ENCODE data around the gene KIF1A. TPM values are rescaled to one million over a fixed set of nuclear protein-coding genes. Genes with fewer than 3 reads are reported as not detected.

The KIF1A gene
- total and polyA plus RNA-seq, 2 of the 13 experiments (the other 11 are each of a cell fraction or from before 2014, with no cell fraction given), result 0.01 TPM; not detected in 1

GRCh38 chr2:240745456-240745855 is 74.6 kb downstream of the KIF1A start (continued):
- no peak for TF ChIP-seq SKI (IDR thresholded peaks at IDR 0.05; ENCODE audit: partially characterized antibody)
- TF ChIP-seq PBX3 (CRISPR knock-in tag; IDR thresholded peaks at IDR 0.05; ENCODE audit: borderline replicate concordance), result no peak
- no peak for TF ChIP-seq ZBTB25 (CRISPR knock-in tag; IDR thresholded peaks at IDR 0.05)
- no peak for TF ChIP-seq NFE2 (CRISPR knock-in tag; IDR thresholded peaks at IDR 0.05)
- no peak for TF ChIP-seq ZFP41 (CRISPR knock-in tag; IDR thresholded peaks at IDR 0.05; ENCODE audit: borderline replicate concordance)
- TF ChIP-seq REXO4 (CRISPR knock-in tag; IDR thresholded peaks at IDR 0.05; ENCODE audit: borderline replicate concordance), result no peak

- H3K4me1 ChIP-seq (ENCODE audit: insufficient read depth, low read length), result no peaks in the 10 kb centered on the region
- no peak overlapping the region for H3K9ac ChIP-seq (ENCODE audit: insufficient read depth, low read depth, low read length)
- H2AFZ ChIP-seq (ENCODE audit: low read length), result no peak overlapping the region
- intact Hi-C loops (cut with micrococcal nuclease; ENCODE audit: unreplicated experiment), result no loop called here
- 31% methylated on average over 12 of the region's 13 CpGs for WGBS (ENCODE audit: low lambda C conversion rate)
- no peak overlapping the region for H3K4me3 ChIP-seq (replicated peaks in 1 of 3; ENCODE audit: insufficient read depth in 1 of 3, low read depth in 2 of 3, low read length in 3 of 3)
- CTCF ChIA-PET (ENCODE audit: low intra/inter-chr PET ratio, low total read pairs), result no interaction called here
- ATAC-seq (peak; percentile 22), FAIRE-seq (no peak), DNase-seq (ENCODE audit: low spot score) (no peak)
- POLR2A ChIA-PET, result no interaction called here
- H3K79me2 ChIP-seq (ENCODE audit: insufficient read depth, low read length), result no peaks in the 10 kb centered on the region
- no peak overlapping the region for H3K27ac ChIP-seq (ENCODE audit: extremely low read length, insufficient read depth, low read length)
- H3K27me3 ChIP-seq (ENCODE audit: control insufficient read depth in 1 of 2, insufficient read depth in 2 of 2, low read length in 2 of 2), result peaks cover 64 to 100% of the 10 kb centered on the region in 2 experiments
- no peaks in the 10 kb centered on the region for H3K36me3 ChIP-seq (replicated peaks in 1 of 2; ENCODE audit: control insufficient read depth in 1 of 2, insufficient read depth in 2 of 2, low read length in 2 of 2)
- no peaks in the 10 kb centered on the region for H3K9me3 ChIP-seq (ENCODE audit: low read length)
- H4K20me1 ChIP-seq (ENCODE audit: insufficient read depth, low read length), result peaks cover 3% of the 10 kb centered on the region; the same call in 1 of the 2 replicates
- no TSS peak for BruUV-seq (replicated peaks)
- in situ Hi-C loops (cut with HindIII; ENCODE audit: extremely low pct_ligation_motif_present, low pct_unique_long_range_greater_than_20kb), result no loop called here
- no peak overlapping the region for H3K4me2 ChIP-seq (ENCODE audit: low read depth, low read length)
- TF ChIP-seq FOSL1 (CRISPR knock-in tag; IDR thresholded peaks at IDR 0.05; ENCODE audit: borderline replicate concordance) (no peak), SMAD1 (CRISPR knock-in tag; IDR thresholded peaks at IDR 0.05; ENCODE audit: borderline replicate concordance, low read depth) (no peak), NR3C1 (CRISPR knock-in tag; IDR thresholded peaks at IDR 0.05) (no peak), TOE1 (CRISPR knock-in tag; IDR thresholded peaks at IDR 0.05) (no peak), IRF9 (CRISPR knock-in tag; IDR thresholded peaks at IDR 0.05; ENCODE audit: borderline replicate concordance) (no peak), TMF1 (CRISPR knock-in tag; IDR thresholded peaks at IDR 0.05; ENCODE audit: low read depth) (no peak), KMT2B (CRISPR knock-in tag; IDR thresholded peaks at IDR 0.05) (no peak), SAP130 (CRISPR knock-in tag; IDR thresholded peaks at IDR 0.05; ENCODE audit: low read depth) (no peak), PBX3 (CRISPR knock-in tag; IDR thresholded peaks at IDR 0.05; ENCODE audit: borderline replicate concordance) (no peak), GPN1 (CRISPR knock-in tag; IDR thresholded peaks at IDR 0.05; ENCODE audit: borderline replicate concordance) (no peak), ZNF768 (CRISPR knock-in tag; IDR thresholded peaks at IDR 0.05) (peak; percentile 20; the same call in 1 of the 2 replicates), HNF4G (IDR thresholded peaks at IDR 0.05; ENCODE audit: borderline replicate concordance, low read depth, low read length) (no peak), HNF4G (CRISPR knock-in tag; IDR thresholded peaks at IDR 0.05; ENCODE audit: borderline replicate concordance, low read depth) (no peak), STAG1 (CRISPR knock-in tag; IDR thresholded peaks at IDR 0.05) (0 out of 2 replicates have a peak, but pooled peaks have one; percentile 13), MLX (CRISPR knock-in tag; IDR thresholded peaks at IDR 0.05) (no peak)
These were observed 77.4 kb downstream of the KIF1A start for GRCh38 chr2:240742602-240743095.
